A375 (cell line): ENCODE data around the gene QSOX1. TPM values are rescaled to one million over a fixed set of nuclear protein-coding genes. Genes with fewer than 3 reads are reported as not detected.

Source experiments
- total RNA-seq: library from RNA; depleted of rRNA; stranded (reverse); fragments of >200 nt; shearing (Covaris generic); gene quantifications from 2 replicates; pipeline ENCODE4 v1.2.3, GENCODE V29; 2014; rRNA removed

Gene QSOX1, protein sequence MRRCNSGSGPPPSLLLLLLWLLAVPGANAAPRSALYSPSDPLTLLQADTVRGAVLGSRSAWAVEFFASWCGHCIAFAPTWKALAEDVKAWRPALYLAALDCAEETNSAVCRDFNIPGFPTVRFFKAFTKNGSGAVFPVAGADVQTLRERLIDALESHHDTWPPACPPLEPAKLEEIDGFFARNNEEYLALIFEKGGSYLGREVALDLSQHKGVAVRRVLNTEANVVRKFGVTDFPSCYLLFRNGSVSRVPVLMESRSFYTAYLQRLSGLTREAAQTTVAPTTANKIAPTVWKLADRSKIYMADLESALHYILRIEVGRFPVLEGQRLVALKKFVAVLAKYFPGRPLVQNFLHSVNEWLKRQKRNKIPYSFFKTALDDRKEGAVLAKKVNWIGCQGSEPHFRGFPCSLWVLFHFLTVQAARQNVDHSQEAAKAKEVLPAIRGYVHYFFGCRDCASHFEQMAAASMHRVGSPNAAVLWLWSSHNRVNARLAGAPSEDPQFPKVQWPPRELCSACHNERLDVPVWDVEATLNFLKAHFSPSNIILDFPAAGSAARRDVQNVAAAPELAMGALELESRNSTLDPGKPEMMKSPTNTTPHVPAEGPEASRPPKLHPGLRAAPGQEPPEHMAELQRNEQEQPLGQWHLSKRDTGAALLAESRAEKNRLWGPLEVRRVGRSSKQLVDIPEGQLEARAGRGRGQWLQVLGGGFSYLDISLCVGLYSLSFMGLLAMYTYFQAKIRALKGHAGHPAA
- 101 and 112 TPM in 2 replicates for total RNA-seq

GRCh38 chr1:180154325-180155181 is at the start of gene QSOX1:
TSS of gene QSOX1 (plus strand) at chr1:180154869. CDS start at chr1:180154908, 39 bp downstream.

DNA sequence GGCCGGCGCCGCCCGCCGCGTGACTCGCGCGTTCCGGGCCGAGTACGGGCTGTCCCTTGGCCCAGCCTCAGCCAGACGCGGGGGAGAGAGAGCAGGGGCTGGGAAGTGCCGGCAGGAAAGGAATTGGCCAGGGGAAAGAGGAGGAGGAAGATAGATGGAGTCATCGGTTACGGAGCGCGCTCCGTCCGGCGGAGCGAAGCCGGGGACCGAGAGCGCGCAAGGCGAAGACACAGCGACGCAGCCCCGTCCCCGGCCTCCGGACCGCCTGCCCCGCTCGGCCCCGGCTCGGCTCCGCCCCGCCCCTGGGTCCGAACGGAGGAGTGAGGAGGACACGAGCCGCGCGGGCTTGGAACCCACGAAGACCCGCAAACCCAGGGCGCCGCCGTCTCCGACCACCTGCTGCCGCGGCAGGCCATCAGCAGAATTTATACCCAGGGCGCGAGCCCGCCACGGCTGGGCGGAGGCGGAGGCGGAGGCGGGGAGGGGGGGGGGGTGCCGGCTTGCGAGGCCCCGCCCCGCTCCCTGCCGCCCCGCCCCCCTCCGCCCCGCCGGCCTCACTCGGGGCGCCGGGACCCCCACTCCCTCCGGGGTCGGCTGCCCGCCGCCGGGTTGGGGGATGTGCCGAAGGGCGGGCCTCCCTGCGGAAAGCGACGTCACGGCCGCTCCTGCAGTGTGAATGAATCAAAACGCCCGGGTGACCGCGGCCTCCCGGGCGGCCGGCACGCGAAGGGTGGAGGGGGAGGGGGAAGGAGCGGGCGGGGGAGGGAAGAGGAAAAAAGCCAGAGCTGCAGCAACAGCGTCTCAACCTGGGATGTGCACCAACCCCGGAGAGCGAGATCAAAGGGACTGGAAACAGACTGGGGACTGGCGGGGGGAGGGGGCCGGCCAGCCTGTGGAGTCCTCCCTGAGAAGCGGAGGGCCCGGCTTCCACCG is 75.1 kb downstream of the QSOX1 start, which contains the start of gene LHX4:
Gene LHX4 (plus strand): TSS at position 782 of the 933 bp plus-strand sequence. CDS start 266 bp downstream, outside the sequence.

Other genes starting within 250 kb of the QSOX1 start
- gene CEP350, start 200.1 kb upstream of the QSOX1 start, total RNA-seq = 41.7 and 64.1 TPM in 2 replicates
- gene LHX4, start 75.4 kb downstream of the QSOX1 start, total RNA-seq = 4.0 and 4.4 TPM in 2 replicates